GM21576 (cell line): Measurements from ENCODE around the gene TRAF5.

ENCODE experiments used
- ATAC-seq: cut with Tn5 transposase; IDR thresholded peaks from one replicate; pipeline ENCODE4 v1.9.1; 2021; ENCODE audit warnings: mild to moderate bottlenecking, moderate library complexity; ENCODE audit not compliant: unreplicated experiment

Gene TRAF5

DNA sequence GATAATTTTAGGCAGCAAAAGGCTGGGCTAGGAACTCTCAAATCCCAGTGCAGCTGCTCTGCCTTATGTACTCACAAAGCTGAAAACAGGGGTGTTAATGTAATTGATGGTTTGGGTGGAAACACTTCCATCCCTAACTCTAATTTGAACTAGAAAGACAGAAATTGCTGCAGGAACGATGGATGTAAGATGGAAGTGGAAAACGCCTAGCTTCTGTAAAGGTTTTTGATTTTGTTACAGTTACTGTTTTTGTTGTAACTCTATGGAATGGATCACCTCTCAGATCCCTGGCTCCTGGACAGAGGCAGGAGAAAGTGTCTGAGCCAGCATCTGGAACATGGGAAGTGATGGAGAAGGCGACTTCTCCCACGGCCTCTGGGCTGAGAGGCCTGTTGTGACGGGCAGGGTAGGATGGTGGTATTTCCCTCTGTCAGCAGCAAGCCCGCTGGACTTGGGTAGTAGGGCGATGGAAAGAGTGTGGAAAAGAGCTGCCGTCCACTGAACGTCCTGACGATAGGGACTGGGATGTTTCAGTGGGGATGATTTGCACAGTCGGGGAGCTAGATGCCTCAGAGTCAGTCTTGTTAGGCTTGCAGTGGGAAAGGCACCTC is 1.6 kb downstream of the TRAF5 start:
- ATAC-seq = no peak

- no peak for ATAC-seq
Observed at GRCh38 chr1:211328866-211329475, 2.3 kb downstream of the TRAF5 start.

GRCh38 chr1:211329764-211330201 is 3.1 kb downstream of the TRAF5 start:
- peak; percentile 63 for ATAC-seq

GRCh38 chr1:211330282-211330936 is 3.8 kb downstream of the TRAF5 start:
- ATAC-seq = no peak

- no peak for ATAC-seq
Observed at GRCh38 chr1:211331011-211331709, 4.5 kb downstream of the TRAF5 start.

DNA sequence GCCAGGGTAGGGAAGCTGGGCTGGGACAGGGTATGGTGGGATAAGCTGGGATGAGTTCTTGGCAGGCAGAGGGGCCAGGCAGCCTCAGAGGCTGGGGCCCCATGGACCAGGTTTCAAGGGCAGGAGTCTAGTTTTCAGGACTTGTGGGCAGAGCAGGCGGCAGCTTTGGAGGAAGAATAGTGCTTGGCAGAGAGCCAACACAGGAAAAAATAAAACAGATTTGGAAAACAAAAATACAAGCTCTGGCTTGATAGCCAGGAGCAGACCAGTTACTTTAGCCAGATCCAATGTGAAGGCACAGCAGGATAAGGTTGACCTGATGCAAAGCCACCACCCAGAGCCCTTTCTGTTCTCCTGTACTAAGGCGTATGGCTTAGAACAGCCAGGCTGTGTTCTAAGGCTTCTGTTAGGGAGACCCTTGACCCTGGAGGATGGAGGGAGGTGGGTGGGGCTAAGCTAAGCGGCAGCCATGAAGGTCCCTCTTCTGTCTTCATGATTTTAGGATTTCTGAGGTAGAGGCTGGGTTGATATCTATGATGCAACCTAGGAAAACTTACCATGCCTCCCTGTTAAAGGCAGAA is 5.5 kb downstream of the TRAF5 start:
- ATAC-seq = no peak

DNA sequence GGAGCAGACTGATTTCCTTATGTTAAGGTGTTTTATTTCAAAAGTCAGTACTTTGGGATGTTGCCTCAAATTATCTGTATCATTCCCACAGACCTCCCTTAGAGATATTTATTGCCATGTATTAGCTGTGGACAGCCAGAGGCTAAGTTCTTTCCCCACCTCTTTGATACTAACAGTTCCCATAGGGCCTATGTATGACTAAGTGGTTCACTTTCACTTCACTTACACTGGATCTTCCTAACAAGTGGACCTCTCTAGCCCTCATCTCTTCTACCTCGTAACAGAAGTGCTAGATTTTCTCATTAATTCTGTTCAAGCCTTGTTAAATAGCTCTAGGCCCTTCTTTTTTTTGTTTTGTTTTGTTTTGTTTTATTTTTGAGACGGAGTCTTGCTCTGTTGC is 6.2 kb downstream of the TRAF5 start:
- no peak for ATAC-seq

- ATAC-seq = no peak
Observed at GRCh38 chr1:211333906-211334305, 7.3 kb downstream of the TRAF5 start.

DNA sequence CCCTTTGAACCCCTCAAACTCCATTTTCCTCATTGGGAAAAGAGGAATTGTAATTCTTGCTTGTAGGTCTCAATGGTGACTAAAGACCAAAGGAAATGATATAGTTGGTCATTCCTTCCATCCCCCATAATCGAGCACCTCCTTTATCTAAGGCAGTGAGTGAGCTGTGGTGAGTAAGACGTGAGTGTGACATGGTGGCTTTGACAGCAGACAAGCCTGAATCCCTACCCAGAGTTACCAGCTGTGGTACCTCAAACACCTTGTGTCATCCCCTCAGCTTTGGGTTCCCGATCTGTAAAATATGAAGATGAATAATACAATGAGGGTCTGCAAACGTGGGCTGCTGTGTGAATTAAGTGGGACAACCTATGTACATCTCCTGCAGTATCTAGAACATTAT is 8.4 kb downstream of the TRAF5 start:
- ATAC-seq = no peak

DNA sequence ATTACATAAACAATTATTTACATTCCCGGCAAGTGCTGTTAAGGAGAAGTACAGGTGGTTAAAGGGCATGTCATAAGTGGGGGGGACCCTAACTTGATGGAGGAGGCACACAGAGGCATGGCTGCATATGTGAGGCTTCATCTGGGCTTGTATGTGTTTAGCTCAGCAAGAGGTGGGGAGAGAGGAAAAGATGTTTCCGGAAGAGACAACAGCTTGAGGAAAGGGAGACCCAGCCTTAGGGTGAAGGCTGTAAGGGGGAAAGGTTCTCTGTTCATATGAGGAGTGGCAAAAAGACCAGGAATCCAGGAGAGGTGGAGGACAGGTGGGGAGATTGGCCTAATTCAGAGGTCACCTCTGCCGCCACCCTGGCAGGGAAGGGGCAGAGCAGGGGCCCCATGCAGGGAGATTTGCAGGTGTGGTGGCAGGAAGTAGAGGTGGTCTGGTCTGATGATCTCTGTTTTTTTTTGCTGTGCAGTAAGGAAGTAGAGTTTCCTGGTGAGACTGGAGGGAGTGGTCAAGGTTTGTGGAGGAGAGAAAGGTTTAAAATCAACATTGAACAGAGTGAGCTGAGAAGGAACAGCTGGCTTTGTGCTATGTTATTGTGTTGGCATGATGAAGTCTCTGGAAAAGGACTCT is 9.0 kb downstream of the TRAF5 start:
- peak; percentile 86 for ATAC-seq

DNA sequence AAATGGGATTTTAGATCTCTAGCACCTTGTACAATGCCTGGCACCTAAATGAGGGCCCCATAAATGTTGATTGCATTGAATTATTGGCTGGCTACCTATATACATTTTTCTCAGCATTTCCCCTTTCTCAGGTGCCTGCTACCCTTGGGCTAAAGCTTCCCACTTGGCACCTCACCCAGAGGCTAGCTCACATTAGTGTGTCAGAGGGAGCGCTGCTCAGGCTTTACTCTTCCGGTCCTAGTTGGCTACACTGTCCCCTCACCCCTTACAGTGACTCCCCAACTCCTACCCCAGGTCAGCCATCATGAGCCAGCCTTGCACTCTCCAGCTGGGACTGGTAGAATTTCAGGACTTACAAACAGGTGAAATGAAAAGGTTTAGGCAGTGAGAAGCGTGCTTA is 9.5 kb downstream of the TRAF5 start:
- ATAC-seq = no peak

- ATAC-seq = no peak
Observed at GRCh38 chr1:211336775-211337174, 10.1 kb downstream of the TRAF5 start.

- ATAC-seq = no peak
Observed at GRCh38 chr1:211337430-211338223, 11.0 kb downstream of the TRAF5 start.

DNA sequence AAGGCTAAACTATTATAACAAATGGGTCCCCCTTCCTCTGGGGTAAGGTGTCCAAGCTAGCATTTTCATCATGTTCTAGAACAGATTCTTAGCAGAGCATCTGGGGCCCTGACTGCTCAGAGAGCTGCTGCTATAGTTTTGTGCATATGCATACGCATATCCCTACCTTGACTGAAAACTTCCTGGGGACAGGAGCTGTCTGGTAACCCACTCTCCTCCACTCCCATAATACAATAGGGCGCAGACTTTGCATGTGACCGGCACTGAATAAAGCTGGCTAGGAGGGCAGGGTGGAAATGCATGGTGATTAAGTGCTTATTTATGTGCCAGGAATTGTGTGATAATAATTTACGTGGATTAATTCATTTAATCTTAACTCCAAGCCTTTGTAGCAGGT is 11.6 kb downstream of the TRAF5 start:
- no peak for ATAC-seq

DNA sequence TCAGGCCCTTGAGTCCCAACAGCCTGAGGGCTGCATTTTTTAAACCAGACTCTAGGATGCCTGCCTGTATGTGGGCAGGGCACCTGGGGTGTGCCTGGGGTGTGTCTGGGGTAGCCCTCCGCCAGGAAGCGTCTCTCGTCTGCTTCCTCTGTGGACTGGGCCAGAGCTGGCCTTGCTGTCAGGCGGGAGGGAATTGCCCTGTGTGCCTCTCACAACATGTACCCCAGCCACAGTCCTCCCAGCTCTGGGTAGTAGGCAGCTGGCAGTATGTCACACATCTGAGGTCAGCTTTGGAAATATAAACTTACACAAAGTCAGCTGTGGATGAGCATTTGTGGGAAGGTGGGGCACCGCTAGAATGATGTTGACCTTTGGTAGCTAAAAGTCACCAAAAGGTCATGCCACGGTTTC is 13.0 kb downstream of the TRAF5 start:
- no peak for ATAC-seq

DNA sequence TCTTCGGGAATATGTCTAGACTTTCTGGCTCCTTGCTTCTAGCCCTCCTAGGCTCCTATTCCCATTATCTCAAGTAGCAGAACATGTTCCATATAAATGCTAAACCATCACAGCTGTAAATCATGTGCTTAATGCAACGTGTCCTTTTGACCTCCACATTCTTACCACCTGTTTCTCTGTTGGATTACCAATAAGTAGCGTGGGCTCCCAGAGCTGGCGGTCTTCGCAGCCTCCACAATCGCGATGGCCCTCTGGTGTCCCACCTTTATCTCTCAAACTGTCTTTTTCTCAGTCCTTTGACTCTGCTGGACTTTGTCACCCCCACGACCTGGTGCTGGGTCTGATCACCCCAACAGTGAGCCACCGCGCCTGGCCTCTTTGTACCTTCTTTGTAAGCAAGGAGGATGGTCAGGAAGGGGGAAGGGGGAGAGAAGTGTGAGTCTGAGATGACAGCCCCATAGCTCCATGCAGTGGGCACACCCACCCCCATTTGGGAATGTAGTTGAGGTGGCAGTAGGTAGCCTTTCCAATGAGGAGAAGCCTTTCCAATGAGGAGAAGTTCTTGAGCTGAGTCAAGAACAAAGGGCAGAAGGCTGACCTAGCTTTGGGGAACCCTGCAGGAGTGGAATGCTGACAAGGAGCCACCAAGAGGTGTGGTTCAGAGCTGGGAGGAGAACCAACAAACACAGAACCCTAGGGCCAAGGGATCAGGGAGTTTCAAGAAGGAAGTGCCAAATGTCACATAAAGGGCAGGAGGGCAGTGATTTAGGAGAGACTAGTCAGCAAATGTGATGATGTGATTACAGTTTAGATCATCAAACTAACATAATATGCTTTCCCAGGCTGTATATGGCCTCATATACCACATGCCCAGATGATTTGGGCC is 14.2 kb downstream of the TRAF5 start:
- no peak for ATAC-seq

DNA sequence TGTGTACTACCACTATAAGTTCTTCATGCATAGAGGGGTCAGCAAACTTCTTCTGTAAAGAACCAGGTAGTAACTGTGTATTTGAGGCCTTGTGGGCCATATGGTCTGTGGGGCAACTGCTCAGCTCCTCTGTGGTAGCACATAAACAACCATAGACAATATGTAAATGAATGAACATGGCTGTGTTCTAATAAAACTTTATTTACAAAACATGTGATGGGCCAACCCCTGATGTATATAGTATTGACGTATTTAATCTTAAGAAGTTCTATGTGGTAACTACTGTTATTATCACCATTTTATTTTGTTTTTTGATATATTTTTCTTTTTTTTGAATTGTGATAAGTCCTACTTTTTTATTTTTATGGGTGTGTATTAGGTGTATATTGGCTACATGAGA is 15.4 kb downstream of the TRAF5 start:
- ATAC-seq = no peak

DNA sequence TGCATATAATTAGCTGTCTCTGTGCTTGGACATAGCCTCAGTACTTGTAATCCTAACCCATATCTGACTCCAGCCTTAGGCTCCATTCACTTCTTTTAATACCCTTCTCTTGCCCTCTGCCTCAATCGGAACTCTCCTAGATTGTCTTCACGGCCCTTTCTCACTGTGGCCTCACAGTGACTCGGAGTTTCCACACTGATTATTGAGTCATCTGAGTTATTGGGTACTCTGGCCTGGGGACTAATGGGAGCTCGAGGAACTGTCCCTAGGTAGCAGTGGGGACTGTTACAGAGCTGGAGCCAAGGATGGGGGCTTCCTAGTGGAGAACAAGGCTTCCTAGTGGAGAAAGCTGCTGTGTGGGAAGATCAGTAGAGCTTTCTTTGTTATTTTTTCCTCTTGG is 17.0 kb downstream of the TRAF5 start:
- no peak for ATAC-seq

GRCh38 chr1:211344152-211344618 is 17.6 kb downstream of the TRAF5 start:
- no peak for ATAC-seq
